ENCODE measurements around the gene HSPA4.
A peak's percentile ranks its signal among the peaks of the same experiment; 100 is the strongest.

The HSPA4 gene

DNA sequence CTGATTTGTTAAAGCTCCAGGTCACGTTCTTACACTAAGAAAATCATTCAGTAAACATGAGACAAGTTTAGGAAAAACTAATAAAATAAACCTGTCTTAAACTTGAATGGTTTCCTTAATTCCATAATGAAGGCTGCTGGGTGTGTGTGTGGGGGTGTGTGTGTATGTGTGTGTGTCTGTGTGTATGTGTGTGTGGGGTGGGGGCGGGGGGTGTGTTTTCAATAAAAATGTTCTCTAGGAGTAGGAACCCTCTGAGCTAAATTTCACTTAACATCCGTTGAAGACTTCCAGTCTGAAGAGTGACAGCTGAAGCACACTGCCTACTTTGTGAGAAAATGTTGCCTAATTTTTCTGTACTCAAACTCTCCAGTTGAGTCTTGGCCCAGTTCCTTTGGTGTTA is 54.5 kb downstream of the HSPA4 start:
- DNase-seq (ENCODE audit: low read depth) = no peak

DNA sequence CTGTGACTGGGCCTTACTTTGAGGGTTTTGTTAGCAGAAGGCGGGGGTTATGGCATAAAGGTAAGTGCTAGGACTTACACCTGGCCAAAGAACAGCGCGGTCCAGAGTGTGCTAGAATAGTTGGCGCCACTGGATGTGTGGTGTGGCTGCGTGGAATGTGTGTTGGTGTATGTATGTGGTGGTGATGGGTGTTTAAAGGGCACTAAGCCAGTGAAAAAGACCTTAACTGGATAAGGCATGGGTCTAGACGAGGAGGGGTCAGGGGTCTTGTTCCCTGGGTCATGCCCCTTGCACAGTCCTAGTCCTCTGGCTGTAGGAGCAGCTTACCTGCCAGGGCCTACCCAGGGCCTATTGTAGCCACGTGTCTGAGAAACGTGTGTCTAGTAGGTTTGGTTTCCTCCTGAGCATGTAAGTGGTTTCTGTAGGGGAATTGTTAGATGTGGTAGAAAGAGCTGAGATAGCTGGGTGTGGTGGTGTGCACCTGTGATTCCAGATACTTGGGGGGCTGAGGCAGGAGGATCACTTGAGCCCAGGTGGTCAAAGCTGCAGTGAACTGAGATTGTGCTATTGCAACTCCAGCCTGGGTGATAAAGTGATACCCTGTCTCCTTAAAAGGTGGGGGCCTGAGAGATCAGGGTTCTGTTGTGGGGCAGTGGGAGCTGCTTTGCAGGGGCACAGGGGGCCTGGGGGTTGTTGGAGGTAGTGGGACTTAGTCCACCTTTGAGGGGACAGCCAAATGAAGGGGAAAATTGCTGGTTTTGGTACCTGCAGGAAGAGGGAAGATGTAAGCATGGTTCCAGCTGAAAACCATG is 55.2 kb downstream of the HSPA4 start:
- no peak for DNase-seq (ENCODE audit: low read depth)

DNA sequence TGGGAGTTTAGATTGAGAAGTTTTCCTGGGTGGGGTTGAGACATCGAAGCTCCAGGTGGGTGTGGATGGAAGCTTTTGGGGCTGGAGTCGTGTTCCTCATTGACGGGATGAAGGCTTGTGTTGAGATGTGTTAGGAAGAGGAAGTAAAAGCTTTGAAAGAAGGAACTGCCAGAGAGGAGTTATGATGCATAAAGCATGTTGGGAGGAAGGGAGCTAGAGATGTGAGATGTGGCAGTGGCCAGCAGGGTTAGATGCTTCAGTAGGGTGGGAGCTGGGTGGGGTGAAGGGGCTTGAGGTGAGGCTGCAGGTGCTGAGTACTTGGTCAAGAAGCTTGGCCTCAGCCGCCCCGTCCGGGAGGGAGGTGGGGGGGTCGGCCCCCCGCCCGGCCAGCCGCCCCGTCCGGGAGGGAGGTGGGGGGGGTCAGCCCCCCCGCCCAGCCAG is 56.7 kb downstream of the HSPA4 start:
- DNase-seq (ENCODE audit: low read depth) = no peak

GRCh38 chr5:133109655-133110483 is 58.1 kb downstream of the HSPA4 start:
- DNase-seq (ENCODE audit: low read depth) = no peak

DNA sequence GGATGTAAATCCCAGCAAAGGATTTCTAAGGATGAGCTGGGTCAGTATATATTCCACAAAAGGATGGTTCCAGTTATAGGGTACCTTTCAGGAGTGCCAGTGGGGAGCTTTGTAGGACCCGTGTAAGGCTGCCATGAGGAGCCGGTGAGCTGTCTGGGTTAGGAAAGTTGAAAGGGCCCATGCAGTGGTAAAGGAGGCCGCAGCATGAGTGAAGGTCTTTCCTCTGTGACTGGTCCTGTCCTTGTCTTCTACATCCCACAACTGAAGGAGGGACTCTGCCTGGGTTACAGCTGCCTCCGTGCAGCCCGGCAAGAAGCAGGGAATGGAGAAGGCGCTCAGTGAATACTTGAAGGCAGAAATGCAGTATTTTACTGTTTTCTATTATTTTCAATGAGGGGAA is 58.9 kb downstream of the HSPA4 start:
- no peak for DNase-seq (ENCODE audit: low read depth)

GRCh38 chr5:133111299-133111698 is 59.5 kb downstream of the HSPA4 start:
- DNase-seq (ENCODE audit: low read depth) = peak; percentile 70

DNA sequence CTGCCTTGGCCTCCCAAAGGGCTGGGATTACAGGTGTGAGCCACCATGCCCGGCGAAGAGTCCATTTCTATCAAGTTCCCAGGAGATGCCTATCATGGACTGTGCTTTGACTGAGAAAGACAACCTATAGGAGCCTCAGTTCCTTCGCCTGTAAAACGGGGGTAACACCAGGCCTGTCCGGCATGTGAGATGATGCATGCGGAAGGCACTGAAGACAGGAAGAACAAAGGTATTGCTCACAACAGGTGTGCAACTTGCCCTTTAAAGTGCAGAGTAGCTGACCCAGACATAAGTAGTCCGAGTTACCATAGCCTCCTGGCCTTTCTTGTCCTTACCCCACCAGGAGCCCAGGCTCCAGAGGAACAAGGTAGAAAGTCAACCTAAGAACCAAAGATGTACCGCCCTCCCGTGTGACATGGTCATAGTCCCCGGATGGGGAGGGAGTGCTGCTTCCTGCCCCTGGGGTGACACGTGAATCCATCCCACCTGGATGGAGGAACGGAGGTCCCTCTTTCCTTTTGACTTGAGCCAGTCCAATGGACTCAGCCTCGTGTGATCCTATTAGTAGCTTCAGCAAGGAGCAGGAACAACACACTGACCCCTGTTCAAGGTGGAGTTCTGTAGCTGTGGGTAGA is 60.3 kb downstream of the HSPA4 start:
- DNase-seq (ENCODE audit: low read depth) = no peak

DNA sequence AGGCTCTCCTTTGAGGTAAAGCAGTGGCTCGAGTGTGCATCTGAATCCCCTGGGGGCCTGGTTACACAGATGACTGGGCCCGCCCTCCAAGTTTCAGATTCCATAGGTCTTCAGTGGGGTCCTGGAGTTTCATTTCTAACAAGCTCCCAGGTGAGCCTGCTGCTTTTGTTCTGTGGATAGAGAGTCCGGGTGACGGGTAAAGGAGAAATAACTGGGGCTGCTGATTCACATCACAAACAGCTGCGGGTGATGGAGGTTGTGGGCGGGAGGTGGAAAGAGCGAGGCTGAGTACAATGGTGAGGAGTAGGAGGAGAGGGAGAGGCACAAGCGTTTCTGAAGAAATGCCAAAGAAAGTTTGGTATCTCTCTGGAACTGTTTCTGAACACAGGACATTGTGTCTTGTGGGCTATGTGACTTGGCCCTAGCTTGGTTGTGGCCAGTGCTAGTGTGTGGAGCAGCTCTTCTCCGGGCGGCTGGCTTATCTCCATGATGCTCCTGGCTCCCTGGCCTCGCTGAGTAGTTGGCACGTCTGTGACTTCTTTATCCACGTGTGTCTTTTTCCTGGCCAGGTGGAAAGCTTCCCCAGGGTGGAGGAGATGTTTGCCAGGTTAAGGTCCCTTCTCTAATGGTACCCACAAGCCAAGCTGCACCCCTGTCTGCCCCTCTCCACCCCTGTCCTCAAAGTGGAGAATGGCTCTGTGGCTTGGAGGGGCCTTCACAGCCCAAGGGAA is 61.7 kb downstream of the HSPA4 start:
- peak; percentile 45 for DNase-seq (ENCODE audit: low read depth)

DNA sequence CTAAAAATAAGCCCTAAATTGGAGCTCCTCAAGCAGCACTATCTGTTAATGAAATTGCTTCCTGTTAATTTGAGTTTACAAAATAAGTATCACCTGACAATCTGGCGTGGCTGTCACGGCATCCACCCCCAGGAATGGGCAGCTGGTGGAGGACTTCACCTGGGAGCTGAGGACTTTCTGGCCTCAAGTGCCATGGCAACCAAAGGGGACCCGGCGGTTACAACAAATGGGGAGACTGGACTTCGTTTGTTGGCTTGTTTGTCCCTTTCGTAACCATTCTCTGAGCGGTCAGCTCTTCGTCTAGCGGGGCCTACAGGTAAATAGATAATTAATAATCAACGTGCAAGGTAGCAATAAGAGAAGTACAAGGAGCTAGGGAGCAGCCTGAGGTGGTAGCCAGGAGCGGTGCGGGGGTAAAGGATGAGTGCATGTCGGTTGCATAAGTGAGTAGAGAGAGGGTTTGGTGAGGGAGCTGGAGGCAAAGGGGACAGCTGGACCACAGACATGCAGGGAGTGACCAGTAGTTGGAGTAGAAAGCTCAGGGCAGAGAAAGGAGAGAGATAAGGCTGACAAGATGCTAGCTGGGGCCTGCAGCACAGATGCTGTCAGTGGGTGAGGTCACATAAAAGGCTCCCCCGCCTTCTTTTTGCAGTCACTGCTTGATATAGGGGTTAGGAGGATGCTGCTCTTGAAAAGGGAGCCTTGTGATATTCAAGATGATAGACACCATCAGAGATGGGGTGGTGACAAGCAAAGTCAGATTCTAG is 62.5 kb downstream of the HSPA4 start:
- no peak for DNase-seq (ENCODE audit: low read depth)

GRCh38 chr5:133114933-133115310 is 63.1 kb downstream of the HSPA4 start:
- no peak for DNase-seq (ENCODE audit: low read depth)

GRCh38 chr5:133116601-133117000 is 64.8 kb downstream of the HSPA4 start:
- no peak for DNase-seq (ENCODE audit: low read depth)

DNA sequence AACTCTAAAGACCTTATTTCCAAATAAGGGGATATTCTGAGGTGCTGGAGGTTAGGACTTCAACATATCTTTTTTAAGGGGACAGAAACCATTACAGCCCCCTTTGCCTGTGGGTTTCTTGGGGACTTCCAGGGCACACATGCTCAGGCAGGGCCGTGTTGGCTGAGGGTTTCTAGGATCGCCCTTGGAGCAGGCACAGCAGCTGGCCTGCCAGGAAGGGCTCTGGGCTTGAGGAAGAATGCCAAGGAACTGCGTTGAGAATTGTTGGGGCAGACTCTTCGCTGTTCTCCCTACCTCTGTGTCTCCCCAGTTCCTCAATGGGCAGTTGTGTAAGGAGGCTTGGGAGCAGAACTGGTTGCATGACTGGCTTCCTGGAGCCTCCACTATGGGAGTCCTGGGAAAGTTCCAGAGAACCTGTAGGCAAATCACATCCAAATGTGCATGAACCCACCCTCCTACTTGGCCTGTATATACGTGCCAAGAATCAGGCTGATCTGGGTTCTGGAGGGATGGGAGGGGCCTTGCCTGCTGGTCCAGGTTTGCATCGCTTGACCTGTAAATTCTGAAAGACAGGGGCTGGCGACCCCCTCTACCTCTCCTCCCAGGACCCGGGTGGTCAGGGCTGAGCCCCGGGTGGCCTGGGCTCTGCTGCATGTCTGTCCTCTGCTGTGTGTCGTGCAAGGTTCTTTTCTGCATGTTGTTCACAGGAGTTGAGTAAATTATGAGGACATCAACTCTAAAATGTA is 65.5 kb downstream of the HSPA4 start:
- DNase-seq (ENCODE audit: low read depth) = no peak

DNA sequence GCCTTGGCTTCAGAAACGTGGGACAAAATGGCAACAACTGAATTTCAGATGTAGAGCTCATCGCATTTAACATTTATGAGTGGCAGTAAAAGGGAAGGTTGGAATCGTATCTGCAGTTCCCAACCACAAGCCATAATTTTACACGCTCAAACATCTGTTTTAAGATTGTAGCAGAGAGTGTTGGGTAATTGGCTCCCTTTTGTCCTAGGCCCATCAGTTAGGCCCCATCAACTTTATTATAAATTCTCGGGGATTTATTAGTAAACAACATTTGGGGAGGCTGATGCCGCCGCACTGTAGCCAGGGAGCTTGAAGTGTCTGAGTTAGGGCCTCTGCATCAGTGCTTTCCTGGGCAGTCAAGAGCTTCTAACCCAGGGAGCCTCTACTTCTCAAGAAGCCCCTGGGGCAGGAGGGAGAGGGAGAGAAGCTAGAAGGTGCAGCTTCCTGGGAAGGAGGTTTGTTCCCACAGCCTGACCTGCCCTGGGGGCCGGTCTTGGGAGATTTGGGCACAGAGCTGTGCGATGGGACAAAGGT is 66.2 kb downstream of the HSPA4 start:
- no peak for DNase-seq (ENCODE audit: low read depth)

GRCh38 chr5:133118741-133119140 is 66.9 kb downstream of the HSPA4 start:
- DNase-seq (ENCODE audit: low read depth) = no peak

DNA sequence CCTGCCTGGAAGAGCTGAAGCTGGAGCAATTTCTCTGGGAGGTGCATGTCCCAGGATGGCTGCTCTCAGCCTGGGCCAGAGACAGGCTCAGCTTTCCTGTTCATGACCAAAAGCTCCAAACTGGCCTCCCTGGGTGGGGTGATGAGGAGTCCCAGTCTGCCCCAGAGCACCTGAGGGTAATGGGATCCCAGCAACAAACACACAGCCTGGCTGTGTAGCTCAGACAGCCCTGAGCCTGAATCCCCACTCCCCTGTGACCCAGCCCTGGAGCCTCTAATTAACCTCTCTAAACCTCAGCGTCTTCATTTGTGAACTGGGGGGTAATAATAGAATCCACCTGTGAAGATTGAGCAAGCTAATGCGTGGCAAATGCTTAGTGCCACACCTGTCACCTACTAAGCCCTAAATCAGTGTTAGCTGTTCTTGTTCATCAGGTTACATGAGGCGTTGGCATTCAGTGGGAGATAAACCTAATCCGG is 67.5 kb downstream of the HSPA4 start:
- DNase-seq (ENCODE audit: low read depth) = no peak

DNA sequence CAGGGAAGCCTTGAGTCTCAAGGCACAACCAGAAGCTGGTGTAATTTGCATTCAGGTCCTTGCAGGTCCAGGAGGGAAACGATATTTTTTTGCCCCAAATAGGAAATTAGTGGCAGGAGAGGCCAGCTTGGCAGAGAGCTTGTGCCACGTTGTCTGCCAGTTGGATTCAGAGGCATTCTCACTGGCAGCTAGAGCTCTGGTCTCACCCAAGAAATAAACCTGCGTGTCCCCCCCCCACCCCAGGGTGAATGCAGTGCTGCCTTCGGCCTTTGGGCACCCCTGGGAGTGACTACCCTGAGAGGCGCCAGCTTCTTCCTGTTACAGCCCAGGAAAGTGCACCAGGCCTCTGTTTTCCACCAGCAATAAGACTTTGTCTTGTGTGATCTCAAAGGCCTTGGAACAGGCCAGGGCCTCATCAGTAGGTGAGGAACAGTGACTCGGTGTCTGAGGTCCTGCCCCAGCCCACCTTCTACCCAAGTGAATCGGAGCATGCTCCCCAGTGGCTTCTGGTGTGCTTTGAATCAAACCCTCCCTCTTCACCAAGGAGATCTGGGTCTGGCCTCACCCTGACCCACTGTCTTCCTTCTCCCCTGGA is 68.4 kb downstream of the HSPA4 start:
- DNase-seq (ENCODE audit: low read depth) = no peak

- DNase-seq (ENCODE audit: low read depth) = no peak
Measured at GRCh38 chr5:133121080-133121479, 69.3 kb downstream of the HSPA4 start.

GRCh38 chr5:133121611-133122150 is 69.9 kb downstream of the HSPA4 start:
- DNase-seq (ENCODE audit: low read depth) = no peak

- DNase-seq (ENCODE audit: low read depth) = no peak
Measured at GRCh38 chr5:133122711-133123110, 70.9 kb downstream of the HSPA4 start.

GRCh38 chr5:133123297-133123696 is 71.5 kb downstream of the HSPA4 start:
- DNase-seq (ENCODE audit: low read depth) = no peak
